GM21825 (cell line): ENCODE measurements around the gene TST.

Experiments
- ATAC-seq: cut with Tn5 transposase; IDR thresholded peaks from one replicate; pipeline ENCODE4 v1.9.1; 2021; ENCODE audit warnings: mild to moderate bottlenecking, moderate library complexity; ENCODE audit not compliant: unreplicated experiment

TST gene

GRCh38 chr22:37019309-37020191 is at the start of gene TST, which contains the start of gene MPST:
Gene TST, minus strand, starts transcription at chr22:37019447. Its CDS starts 715 bp downstream, at chr22:37018732.
Gene MPST, plus strand, starts transcription at chr22:37019742. Its CDS starts 95 bp downstream, at chr22:37019837.
- ATAC-seq: peak; percentile 66

GRCh38 chr22:37068859-37069258 is 49.6 kb upstream of the TST start:
- no peak for ATAC-seq

GRCh38 chr22:37067428-37067827 is 48.2 kb upstream of the TST start:
- ATAC-seq: no peak

- no peak for ATAC-seq
Measured at GRCh38 chr22:37065961-37066360, 46.7 kb upstream of the TST start.

- no peak for ATAC-seq
Measured at GRCh38 chr22:37065180-37065579, 45.9 kb upstream of the TST start.

- ATAC-seq: no peak
Measured at GRCh38 chr22:37064553-37064952, 45.3 kb upstream of the TST start.

GRCh38 chr22:37063431-37064420 is 44.5 kb upstream of the TST start:
- no peak for ATAC-seq

GRCh38 chr22:37062702-37063381 is 43.6 kb upstream of the TST start:
- no peak for ATAC-seq

GRCh38 chr22:37062376-37062675 is 43.1 kb upstream of the TST start:
- no peak for ATAC-seq

- no peak for ATAC-seq
Measured at GRCh38 chr22:37061611-37062375, 42.5 kb upstream of the TST start.

GRCh38 chr22:37060801-37061610 is 41.8 kb upstream of the TST start:
- ATAC-seq: no peak

GRCh38 chr22:37059876-37060449 is 40.7 kb upstream of the TST start:
- no peak for ATAC-seq

GRCh38 chr22:37058917-37059701 is 39.9 kb upstream of the TST start:
- no peak for ATAC-seq

- ATAC-seq: no peak
Measured at GRCh38 chr22:37057796-37058510, 38.7 kb upstream of the TST start.

- ATAC-seq: no peak
Measured at GRCh38 chr22:37057226-37057625, 38.0 kb upstream of the TST start.

GRCh38 chr22:37056246-37056645 is 37.0 kb upstream of the TST start:
- no peak for ATAC-seq

GRCh38 chr22:37054600-37055365 is 35.5 kb upstream of the TST start:
- ATAC-seq: no peak
